OCI-M2 (cell line): ENCODE results near the gene SYT7.
A peak's percentile ranks its signal among the peaks of the same experiment; 100 is the strongest.
"Not testable (repeated sequence)": the region's sequence is repeated elsewhere in the genome, so short reads cannot be mapped to it uniquely, and the experiment has no call there.

Source experiments
- DNase-seq: peaks from one replicate; lab custom pipeline; 2025; ENCODE audit not compliant: unreplicated experiment; lab: John Stamatoyannopoulos, UW

SYT7 gene

DNA sequence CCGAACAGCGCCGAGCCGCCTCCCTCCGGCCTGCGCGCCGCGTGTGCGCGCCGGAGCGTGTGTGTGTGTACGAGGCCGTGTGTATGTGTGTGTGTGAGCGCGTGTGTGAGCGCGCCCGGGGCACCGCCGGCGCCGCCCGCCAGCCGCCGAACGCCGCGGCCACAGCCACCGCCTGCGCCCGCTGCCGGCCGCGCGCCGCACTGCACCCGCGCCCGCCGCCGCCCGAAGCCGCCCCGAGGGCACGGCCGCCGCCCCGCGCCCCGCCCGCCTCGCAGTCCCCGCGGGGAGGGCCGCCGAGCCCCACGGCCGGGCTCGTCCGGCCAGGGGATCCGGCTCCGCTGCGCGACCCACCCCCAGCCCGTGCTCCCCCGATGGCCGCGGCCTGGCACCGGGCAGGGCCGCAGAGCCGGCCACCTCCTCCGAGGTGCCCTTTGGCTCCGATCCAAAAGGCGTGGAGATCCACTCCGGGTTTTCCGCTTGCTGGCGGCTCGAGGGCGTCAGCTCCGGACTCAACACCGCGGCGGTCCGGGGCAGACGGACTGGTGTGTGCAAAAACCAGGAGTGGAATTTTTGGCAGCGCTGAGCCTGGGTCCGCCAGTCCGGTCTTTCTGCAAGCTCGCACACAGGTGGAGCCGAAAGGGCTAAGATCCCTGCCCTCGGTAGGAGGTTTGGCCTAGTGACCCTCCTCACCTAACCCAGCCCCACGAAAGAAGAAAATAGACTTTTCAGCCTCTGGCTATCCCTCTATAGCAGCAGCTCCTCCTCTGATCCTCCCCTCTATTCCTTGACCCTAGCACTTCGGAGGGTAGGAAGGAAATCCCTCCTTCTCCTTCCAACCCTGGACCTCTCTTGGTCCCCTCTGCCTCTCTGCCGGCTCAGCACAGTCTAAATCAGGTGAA lies at the start of gene SYT7:
Gene SYT7, minus strand, starts transcription at position 47 of the 899 bp plus-strand sequence. CDS start 256 bp downstream, outside the sequence.
- peak; percentile 48 for DNase-seq

GRCh38 chr11:61630089-61630488 lies 49.2 kb upstream of the SYT7 start:
- DNase-seq: no peak

GRCh38 chr11:61629082-61629833 lies 48.4 kb upstream of the SYT7 start:
- no peak for DNase-seq

DNA sequence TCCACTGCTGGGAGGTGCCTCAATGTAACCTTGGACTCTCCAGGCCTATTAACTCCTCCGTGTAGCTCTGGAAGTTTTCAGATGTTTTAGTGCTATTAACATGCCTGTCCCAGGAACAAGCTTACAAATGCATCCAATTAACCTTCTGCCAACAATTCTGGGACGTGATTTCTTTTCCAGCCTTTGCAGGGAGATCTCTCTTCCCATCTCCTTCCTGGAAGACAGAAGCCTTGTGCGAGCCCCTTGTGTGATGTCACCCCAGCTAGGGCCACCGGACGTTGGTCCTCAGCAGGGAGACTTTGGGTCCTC lies 47.7 kb upstream of the SYT7 start:
- DNase-seq: no peak

GRCh38 chr11:61627850-61628661 lies 47.2 kb upstream of the SYT7 start:
- no peak for DNase-seq

GRCh38 chr11:61626580-61627380 lies 45.9 kb upstream of the SYT7 start:
- no peak for DNase-seq

GRCh38 chr11:61625525-61625924 lies 44.6 kb upstream of the SYT7 start:
- DNase-seq: no peak

DNA sequence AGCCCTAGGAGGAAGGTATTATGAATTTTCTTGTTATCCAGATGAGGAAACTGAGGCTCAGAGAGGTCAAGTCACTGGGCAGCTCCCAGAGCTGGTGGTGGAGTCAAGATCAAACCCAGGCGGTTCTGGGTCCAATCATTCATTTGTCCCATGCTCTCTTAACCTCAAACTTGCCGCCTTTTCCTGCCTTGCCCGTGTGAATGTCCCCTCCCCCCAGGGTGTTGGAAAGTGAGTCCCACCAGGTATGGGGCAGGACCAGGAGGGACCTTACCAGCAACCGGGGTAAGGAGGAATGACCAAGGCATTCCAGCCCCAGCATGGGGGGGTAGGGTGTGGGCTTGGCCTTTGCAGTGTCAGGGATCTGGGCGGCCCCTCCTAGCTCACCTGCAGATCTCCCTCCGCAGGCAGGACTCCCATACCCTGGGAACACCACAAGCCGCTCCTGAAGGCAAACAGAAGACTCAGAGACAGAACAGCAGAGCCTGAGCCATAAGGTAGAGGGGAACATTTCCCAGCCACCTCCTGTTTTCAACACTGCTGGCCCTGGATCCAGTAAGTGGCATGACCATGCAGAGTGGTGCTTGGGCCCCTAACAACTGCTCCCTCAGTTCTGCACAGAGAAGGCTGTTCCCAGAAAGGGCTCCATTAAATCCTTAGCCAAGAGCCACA lies 41.2 kb upstream of the SYT7 start:
- no peak for DNase-seq

DNA sequence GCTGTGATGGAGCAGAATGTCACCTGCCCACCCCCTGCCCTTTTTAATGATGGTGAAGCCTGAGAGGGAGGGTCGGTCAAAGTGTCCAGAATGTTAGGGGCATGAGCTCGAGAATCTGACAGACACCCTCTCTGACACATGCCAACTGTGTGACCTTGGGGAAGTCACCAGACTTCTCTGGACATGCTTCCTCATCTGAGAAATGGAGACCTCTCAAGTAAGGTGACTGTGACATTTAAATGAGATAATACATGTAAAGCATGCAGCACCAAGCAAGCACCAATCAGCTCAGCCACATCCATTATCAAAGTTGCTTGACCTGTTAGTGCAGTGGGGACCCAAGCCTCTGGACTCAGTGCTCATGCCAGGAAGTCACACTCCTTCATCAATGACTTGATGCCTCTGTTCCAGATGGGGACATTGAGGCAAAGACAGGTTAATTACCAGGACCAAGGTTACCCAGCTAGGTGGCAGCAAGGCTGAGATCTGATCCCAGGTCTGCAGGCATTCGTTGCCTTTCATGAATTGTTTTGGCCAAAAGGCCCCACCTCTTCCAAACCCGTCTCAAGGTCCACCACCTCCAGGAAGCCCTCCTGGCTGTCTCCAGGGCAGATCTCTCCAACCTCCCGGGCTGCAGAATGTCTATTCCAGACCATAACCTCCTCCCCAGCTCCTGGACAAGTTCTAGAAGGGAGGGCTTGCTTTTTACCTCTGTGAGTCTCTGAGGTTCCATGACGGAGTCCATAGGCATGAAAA lies 38.8 kb upstream of the SYT7 start:
- DNase-seq: no peak

- DNase-seq: no peak
Observed at GRCh38 chr11:61618978-61619377, 38.1 kb upstream of the SYT7 start.

- DNase-seq: no peak
Observed at GRCh38 chr11:61617515-61617914, 36.6 kb upstream of the SYT7 start.

DNA sequence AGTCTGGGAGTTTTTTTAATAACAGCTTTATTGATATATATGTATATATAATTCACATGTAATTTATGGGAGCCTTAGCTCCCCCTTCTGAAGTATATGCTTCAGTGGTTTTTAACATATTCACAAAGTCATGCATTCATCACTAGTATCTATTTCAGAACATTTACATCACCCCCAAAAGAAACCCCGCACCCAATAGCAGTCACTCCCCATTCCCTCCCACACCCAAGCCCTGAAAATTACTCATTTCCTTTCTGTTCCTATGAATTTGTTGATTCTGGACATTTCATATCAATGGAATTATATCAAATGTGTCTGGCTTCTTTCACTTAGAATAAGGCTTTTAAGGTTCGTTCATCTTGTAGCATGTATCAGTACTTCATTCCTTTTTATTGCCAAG lies 35.6 kb upstream of the SYT7 start:
- no peak for DNase-seq

GRCh38 chr11:61614782-61615181 lies 33.9 kb upstream of the SYT7 start:
- DNase-seq: not testable (repeated sequence)

DNA sequence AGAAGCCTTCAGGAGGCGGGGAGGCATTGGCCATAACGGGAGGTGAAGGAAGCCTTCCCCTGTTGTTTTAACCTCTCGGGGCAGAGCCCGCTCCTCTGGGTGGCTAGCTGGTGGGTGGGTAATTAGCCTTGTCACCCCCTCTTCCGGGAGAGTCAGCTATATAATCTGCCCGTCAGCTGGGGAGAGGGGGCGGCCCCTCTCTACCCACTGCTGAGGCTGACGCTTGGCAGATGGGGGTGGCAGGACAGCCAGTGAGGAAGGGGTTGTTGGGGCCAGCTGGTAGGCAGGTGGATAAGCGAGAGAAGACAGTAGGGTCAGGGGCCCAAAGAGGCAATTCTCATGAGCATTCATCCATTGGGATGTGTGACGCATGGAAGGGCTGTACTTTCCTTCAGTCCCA lies 33.0 kb upstream of the SYT7 start:
- no peak for DNase-seq

- no peak for DNase-seq
Observed at GRCh38 chr11:61613051-61613450, 32.2 kb upstream of the SYT7 start.

- DNase-seq: no peak
Observed at GRCh38 chr11:61611309-61611708, 30.4 kb upstream of the SYT7 start.

DNA sequence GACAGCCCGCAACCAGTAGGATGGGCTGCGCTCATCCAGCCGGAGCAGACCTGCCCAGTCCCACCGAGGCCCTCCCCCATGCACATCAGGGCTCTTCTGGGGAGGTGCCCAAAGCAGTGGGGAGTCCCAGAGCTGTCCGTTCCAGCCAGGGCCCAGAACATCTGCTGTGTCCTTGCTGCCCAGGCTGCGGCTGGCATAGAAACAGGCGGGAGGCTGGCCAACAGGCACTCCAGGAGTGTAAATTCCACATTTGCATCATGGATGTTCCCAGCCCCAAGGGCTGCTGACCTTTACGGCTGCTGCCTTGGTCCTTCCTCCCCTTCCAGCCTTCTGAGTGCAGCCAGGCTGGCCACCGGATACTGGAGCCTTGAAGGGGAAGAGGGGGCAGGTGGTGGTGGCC lies 30.0 kb upstream of the SYT7 start:
- DNase-seq: no peak

- no peak for DNase-seq
Observed at GRCh38 chr11:61609980-61610366, 29.1 kb upstream of the SYT7 start.
